ENCODE results near the gene FKRP.

Gene FKRP

DNA sequence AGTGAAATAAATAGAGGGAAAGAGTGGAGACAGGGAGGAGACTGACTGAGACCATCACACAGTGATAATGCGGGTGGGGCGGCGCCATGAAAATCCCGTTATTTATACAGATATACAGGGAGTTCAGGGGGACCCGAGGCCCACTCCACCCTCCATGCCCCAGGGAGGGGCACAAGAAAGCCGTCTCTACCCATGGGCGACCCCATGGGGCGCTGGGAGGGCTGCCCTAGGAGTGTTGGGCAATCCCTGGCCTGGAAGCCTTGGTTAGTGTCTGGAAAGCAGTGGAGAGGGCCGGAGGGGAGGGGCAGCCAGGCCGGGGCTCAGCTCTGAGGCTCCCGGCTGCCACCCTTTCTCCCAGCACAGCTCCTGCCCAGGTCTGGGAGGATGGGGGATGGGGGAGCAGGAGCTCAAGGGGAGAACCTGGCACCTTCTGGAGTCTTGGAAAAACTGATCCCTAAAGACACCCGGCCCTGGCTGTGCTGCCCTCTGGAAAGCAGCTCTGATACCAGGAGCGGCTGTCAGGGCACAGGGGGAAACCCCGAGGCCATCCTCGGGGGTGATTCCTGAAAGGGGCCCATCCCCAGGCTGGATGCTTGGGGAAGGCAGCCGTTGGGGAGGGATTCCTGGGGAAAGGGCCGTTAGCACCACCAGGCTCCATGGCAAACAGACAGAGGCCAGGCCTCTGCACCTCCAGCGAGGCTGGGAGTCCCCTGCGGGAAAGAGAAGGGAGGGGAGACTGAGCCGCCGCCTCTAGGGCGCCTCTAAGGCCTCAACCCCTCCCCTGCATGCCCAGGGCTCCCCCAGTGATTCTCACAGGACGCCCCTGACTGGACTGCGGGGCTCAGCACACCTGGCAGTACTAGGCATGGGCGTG lies 26.0 kb upstream of the FKRP start:
- no peak for DNase-seq

- no peak for DNase-seq
Observed at GRCh38 chr19:46720503-46721239, 25.2 kb upstream of the FKRP start.

- no peak for DNase-seq
Observed at GRCh38 chr19:46721269-46722003, 24.4 kb upstream of the FKRP start.

GRCh38 chr19:46722004-46722380 lies 23.9 kb upstream of the FKRP start:
- DNase-seq: no peak

DNA sequence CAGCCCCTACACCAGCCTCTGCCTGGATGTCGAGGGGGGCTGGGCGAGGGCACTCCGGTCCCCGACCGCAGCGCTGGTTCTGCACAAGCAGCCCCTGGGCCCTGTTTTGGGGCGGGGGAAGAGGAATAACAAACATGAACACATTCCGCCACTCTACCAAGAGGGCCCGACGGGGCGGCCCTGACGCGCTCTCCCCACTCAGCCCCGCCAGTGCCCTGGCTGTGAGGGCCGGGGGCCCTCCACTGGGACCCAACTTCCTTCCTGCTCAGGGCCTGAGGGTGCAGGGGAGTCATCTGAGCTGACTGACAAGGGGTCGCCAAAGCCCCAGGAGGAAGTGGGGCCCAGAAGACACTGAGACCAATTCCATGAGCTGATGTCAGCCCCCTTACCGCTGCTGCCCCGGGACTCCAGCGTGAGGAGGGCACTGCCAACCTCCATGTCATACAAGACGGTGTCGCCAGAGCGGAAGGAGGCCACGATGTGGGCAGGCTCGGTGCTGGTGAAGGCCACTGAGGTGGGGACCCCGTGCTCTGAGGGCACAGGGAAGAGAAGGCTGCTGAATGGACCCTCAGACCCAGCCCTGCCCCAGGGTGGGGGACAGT lies 23.3 kb upstream of the FKRP start:
- DNase-seq: no peak

GRCh38 chr19:46723023-46723461 lies 22.8 kb upstream of the FKRP start:
- DNase-seq: no peak

GRCh38 chr19:46723471-46723870 lies 22.4 kb upstream of the FKRP start:
- no peak for DNase-seq

DNA sequence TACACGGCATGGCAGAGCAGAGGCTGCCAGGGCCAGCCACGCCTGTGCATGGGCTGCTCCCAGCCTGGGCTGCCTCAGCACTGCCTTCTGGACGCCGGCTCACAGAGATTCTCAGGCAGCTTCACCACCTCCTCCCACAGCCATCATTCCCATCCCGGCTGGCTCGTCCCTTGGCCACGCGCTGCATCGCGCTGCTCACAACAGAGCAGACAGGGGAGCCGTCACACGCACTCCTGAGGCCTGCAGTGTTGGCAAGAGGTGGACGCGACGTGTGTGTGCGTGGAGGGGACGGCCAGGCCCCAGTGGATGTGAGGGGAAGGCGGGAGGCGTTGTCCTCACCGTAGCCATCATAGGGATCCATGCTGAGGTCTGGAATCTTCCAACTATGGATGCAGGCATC lies 21.4 kb upstream of the FKRP start:
- no peak for DNase-seq

GRCh38 chr19:46725036-46725820 lies 20.6 kb upstream of the FKRP start:
- no peak for DNase-seq

- no peak for DNase-seq
Observed at GRCh38 chr19:46725859-46726393, 19.9 kb upstream of the FKRP start.

DNA sequence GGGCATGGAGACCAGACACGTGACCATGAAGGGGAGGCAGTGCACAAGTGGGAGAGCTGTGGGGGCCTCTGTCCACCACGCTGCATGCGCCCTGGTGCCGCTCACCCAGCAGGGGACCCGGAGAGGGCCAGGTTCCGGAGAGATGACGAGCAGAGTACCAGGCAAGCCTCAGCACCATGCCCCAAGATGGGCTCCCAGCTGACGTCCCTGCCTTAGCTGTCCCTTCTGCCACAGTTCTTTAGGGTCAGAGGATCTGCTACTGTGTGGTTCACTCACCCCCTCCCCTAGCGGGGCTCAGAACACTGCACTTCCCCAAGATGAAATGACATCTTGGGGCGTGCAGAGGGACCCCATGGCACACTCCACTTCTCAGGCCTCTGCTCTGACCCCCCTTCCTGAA lies 19.3 kb upstream of the FKRP start:
- no peak for DNase-seq

GRCh38 chr19:46726971-46727501 lies 18.8 kb upstream of the FKRP start:
- DNase-seq: no peak

DNA sequence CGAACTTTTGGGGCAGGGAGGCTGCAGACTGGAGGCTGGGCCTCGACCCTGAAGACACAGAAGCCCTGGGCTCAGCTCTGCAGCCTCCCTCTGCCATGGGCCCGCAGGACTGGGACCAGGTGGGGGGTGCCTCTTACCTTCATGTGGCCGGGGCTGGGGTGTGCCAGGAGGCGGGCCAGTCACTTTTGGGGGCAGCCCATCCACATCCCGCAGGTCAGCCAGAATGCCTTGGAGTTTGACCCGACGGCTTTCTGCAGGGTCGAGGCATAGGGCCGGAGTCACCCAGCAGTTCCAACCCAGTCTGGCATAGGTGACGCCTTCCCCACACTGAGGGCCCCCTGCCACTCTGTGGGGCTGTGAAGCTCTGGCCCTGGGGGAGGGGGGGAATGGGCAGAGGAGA lies 18.1 kb upstream of the FKRP start:
- DNase-seq: no peak

DNA sequence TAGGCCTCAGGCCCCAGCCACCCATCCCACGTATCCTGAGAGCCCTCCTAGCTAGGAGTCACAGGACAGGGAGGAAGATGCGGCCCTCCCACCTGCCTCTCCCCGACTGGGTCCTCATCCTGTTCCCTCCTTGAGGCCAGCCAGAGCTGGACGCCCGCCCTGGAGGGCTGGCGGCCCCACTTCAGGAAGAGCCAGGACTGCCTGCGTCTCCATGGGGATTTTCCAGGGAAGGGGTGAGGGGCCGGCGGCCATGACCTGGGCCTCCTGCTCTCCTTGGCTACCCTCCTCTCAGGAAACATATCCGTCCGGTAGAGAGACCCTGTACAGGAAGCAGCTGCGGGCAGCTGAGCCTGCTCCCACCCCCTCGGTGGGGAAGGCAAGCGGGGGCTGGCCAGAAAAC lies 17.6 kb upstream of the FKRP start:
- no peak for DNase-seq

GRCh38 chr19:46728693-46729339 lies 17.0 kb upstream of the FKRP start:
- DNase-seq: peak; percentile 94

- no peak for DNase-seq
Observed at GRCh38 chr19:46729696-46730095, 16.2 kb upstream of the FKRP start.

DNA sequence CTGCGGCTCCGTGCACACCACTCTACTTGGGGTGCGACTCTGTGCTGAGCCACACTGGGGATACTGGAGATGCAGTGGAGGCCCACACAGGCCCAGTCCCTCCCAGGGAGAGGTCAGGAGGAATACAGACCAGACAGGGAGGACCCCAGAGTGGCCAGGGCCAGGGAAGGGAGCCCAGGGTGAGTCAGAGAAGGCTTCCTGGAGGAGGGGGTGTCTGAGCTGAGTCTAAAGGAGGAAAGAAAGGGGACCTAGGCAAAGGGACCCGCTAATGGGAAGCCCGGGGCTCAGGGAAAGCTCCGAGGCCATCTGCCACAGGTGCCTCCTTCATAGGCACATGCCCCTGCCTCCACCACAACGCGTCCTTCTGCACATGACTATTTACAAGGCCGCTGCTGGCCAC lies 15.7 kb upstream of the FKRP start:
- DNase-seq: no peak

- no peak for DNase-seq
Observed at GRCh38 chr19:46730595-46730994, 15.3 kb upstream of the FKRP start.

DNA sequence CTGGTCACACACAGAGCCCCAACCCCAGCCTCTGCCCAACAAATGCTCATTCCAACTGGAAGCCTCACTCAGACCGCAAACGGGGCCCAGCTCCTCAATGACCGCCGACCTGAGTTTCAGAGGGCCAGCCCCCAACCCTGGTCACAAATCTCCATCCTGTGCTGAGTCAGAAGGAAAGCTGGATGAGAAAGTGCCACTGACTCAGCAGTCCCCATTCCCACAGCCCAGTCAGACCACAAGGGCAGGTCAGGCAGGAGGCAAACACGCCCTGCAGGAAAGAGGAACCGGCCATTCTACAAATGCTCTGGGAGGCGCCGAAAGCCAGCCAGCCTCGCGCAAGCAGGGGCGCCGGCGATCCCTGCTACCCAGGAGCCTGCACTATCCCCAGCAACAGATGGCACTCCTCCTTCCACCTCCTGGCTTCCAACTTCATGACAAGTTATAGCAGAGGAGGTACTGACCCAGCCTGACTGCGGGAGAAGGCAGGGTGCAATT lies 14.8 kb upstream of the FKRP start:
- DNase-seq: no peak

DNA sequence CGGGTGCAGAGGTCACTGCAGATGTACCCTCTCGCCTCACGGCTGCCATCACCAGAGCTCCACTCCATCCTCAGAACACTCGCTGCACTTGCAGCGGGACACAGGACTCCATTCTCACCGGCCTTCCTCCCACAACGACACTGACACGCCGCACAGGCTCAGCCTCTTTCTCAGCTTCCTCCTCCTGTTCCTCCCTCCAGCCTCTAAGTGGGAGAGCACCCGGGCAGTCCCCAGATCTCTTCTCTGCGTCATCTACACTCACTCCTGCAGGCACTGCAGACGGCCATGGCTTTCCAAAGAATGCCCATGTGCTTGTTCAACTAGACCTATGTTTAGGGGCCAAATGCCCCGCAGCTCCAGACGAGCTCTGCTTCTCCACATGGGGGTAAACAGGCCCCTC lies 14.3 kb upstream of the FKRP start:
- no peak for DNase-seq
